HG03064 (cell line): ENCODE results near the gene ACACA.

Experiments
- ATAC-seq: cut with Tn5 transposase; IDR thresholded peaks from one replicate; pipeline ENCODE4 v1.9.1; 2021; ENCODE audit warnings: low read depth; ENCODE audit not compliant: unreplicated experiment

The ACACA gene

DNA sequence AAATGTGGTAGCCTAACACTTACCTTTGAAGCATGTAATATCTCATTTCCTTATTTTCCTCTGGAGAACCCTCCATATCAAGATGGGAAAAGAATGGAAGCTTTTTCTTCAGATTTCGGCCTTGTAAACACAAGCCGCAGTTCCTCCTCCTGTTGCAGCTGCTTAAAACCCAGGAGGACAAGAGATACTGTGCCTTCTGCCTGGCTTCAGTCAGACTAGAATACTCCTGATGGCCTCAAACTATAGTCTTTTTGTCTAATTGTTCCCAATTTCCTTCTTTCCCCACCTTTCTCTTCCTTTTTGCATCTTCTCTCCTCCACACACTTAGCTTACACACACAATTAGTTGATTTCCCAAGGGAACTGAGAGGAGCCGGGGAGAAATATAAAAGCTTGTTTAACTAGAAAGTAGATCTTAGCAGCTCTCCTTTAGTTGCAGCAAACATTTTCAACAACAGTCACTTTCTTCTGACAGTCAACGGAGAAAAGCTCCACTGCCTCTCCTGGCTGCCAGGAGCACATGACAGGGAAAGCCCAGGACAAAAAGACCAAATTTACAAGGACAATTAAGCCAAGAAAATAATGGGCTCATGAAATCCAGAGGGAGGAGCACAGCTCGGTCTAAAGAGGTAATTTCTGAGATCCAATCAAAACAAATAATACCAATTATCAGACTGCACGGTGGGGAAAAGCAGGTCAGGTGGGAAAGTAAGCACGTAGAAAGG is 107.2 kb downstream of the ACACA start:
- ATAC-seq = no peak

DNA sequence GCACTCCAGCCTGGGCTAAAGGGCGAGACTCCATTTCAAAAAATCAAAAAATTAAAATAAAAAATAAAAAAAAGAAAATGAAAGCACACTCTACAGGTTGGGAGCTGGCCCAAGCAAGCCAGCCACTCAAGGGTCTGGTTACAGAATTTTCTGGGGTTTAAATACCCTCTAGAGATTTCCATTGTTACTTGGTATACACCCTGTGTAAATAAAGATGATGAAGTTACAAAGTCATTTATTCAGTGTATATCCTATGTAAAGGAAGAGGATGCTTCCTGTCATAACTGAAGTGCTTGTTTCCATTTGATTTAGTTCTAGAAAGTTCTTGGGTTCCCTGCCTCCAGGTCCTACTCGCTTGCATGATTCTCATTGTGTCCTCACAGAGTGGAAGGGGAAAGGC is 110.7 kb downstream of the ACACA start:
- ATAC-seq = no peak

DNA sequence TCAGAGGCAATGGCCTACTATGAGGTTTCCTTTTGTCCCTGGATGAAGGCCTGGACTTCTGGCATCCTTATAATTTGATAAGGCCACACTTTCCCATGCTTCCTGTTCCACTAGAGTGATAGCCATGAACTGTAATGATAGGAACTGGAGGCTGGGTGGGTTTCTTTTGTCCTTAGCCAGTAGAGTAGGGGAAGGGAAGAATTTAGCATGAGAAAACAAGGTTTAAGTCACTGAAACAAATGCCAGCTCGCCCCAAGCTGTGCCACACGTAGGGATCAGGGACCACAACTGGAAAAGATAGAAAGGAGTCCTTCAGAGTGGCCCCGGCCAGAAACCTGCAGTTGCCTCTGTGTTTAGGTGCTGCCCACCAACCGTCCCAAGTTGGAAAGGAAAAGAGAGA is 111.7 kb downstream of the ACACA start:
- ATAC-seq = no peak

DNA sequence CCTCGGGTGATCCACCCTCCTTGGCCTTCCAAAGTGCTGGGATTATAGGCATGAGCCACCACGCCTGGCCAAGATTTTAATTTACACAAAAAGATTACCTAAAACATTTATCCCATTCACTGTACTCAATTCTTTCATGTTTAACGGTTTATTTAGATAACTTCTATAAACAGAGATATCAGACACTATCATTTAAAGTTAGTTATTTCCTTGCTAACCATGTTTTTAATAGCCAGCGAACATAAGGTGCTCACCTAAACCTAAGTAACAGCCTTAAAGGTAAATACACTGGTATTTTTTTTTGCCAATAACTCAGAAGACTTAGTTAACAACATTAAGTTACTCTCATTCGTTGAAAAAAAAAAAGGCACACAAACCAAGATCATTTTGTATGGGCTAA is 112.9 kb downstream of the ACACA start:
- no peak for ATAC-seq

DNA sequence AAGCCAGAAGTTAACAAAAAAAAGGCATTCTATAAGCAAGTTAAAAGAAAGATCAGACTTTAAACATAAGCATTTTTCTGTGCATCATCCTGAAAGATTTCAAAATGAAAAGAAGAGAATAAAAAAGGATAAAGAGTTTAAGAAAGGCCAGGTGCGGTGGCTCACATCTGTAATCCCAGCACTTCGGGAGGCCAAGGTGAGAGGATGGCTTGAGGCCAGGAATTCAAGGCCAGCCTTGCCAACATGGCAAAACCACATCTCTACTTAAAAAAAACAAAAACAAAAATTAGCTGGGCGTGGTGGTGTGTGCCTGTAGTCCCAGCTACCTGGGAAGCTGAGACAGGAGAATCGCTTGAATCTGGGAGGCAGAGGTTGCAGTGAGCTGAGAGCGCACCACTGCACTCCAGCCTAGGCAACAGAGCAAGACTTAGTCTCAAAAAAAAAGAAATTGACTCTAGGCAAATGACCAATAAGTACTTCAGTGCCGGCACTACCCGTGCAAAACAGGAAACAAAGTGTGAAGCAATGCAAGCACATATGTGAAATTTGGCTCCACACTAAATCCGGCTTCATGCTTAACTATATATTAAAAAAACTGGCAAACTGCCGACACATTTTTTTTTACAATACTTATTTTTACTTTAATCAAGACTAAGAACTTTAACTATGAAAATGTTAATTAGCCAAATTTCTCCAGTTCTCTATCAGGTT is 114.1 kb downstream of the ACACA start:
- no peak for ATAC-seq

DNA sequence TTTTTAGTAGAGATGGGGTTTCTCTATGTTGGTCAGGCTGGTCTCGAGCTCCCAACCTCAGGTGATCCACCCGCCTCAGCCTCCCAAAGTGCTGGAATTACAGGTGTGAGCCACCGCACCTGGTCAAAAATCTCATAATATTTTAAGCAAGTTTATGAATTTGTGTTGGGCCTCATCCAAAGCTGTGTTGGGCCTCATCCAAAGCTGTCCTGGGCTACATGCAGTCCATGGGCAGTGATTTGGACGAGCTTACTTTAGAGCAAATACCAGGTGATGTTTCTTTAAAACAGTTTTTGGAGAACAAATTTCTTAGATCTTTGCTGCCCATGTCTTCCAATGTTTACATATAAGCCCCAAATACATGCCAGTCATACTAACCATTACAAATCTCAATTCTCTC is 115.3 kb downstream of the ACACA start:
- no peak for ATAC-seq

DNA sequence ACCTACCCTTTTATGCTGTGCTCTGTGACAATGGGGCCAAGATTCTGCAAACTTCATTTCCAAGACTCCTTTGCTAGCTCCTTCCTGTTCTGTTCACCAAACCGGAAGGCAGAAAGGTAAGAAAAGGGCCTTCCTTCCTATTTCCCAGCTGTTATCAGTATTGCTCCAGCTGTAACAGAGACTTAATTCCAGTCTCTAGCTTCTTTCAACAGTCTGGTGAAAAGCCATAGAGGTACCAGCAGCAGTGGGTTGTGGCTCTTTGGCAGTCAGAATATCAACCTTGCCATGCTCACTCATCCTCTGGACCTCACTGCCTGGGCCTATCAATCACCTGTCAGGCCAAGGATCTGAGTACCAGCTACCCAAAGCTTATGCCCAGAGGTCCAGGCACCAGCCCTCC is 120.2 kb downstream of the ACACA start:
- no peak for ATAC-seq

DNA sequence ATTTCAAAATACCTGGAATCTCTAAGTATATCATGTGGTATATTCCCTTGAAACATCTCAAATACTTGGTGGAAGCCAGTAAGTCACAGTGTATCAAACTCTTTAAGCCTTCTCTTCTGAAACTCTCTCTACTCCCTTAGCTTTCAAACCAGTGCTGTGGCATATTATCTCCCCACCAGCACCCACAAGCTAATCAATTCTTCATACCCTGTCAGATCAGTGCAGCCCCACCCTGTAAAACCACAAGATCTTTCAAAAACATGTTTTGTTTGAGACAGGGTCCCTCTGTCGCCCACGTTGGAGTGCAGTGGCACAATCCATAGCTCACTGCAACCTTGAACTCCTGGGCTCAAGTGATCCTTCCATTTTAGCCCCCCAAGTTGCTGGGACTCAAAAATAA is 122.4 kb downstream of the ACACA start:
- no peak for ATAC-seq

DNA sequence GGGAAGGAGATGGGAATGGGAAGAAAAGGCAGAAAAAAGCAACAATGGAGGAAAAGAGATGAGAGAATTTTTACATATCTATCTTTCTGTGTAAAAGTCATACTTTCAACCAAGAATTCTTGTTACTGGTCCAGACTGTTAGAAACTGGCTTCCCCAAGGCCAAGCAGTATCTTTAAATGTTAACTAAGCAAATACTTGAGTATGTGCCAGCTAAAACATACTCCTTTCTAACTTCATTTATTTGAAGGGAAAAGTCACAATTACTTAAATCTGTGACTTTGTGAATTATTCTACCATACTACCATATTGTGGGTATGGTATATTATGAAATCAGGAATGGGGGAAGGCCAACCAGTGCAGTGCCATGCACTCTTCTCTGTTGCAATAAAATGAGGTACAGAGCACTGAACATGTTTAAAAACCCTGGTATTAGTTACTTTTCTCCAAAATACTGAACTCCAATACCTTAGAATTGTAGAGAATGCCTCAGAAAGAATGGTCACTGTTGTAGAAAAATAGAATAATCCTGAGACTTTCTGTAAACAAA is 123.1 kb downstream of the ACACA start:
- no peak for ATAC-seq

DNA sequence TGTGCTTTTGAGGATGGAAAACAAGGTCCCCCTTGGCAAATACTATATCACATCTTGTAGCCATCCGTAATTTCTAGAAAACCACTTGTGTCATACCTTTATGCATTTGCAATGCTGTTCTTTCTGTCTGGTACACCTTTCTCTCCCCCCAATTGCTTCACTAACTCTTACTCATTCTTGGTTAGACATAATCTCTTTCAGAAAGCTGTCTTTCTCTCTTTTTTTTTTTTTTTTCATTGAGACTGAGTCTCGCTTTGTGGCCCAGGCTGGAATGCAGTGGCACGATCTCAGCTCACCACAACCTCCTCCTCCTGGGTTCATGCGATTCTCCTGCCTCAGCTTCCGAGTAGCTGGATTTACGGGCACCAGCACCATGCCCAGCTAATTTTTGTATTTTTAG is 125.8 kb downstream of the ACACA start:
- ATAC-seq = no peak

DNA sequence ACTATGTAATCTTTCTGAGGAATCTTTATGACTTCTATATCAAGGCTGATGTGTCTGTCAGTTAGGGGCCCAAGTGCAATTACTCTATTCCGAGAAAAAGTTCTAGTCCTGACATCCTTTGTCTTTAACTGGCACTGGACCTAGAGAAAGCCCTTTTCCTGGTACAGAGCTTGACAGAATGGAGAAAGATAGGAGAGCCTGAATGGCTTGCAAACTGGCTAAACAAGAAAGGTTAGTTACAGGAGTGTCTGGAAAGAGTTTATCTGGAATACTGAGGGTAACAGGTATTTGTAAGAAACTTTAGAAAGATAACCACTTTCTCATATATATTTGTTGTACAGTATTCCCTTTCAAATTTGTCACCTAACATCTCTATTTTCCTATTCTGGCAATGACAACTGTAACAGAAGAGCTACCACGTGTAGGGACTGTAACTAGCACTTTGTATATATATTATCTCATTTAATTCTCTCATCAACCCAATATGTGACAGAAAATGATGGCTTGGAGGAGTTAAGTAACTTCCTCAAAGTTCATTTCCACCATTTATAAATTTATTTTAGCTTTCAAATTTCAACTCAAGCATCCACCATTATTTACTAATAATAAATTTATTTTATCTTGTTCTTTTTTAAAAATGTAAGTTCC is 128.3 kb downstream of the ACACA start:
- ATAC-seq = no peak

DNA sequence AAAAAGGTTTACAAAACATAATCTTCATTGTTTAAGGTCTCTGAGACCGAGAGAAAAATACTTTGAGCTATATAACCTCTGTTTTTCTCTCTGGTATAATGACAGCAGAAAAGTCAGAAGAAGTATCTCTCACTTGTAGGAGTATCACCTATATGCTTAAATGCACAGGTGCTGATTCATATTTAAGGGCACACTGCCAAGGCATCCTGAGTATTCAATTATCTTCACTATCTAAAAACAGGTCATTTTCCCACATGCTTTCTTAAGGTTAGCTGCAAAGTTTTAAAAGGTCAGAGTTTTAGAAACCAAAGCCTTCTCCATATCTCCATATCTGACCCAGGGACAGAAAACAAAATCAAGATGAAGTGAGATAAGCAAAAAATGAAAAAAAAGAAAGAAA is 130.2 kb downstream of the ACACA start:
- ATAC-seq = no peak

DNA sequence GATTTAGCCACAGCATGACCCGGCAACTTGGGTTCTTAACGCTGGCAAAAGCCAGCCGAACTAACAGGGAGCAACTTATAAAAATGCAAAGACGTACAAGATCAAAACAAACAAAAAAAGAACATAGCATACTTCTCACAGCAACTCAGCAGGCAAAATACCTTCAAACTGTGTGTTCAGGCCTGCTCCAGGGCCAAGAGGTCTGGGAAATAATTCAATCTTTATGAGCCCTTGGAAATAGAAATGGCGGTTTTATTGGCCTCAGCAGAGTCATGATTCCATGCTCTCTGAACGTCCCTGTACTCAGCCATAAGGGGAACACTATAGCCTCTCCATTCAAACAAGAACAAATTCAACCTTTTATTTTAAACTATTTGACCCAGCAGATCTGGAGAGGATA is 132.2 kb downstream of the ACACA start:
- ATAC-seq = no peak

DNA sequence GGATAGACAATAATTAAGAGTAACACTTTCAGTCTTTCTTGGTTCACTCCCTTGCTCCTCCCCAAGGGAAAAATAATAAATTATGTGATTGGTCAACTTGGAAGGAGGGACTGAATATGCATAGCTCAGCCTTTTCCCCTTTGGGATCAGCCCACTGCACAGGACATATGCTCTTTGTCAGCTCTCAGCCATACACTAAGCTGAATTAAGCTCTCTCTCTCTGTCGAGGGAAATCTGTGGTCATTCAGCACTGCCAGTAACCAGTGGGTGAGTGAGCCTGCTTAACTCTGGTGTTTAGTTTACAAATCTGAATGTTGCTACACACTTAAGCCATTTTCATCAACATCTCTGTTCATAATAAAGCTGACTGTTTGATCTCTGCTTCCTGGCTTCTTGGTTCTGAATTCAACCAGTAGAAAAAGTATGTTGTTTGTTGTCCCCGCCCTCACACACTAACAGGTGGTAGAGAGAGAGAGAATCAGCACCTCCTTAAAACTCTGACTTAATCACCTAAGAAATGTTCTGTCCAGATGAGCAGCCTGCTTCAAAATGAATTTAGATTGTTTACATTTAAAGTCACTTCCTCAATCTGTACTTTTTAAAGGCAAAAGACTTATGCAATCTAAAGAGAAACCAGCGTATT is 133.1 kb downstream of the ACACA start:
- ATAC-seq = no peak

DNA sequence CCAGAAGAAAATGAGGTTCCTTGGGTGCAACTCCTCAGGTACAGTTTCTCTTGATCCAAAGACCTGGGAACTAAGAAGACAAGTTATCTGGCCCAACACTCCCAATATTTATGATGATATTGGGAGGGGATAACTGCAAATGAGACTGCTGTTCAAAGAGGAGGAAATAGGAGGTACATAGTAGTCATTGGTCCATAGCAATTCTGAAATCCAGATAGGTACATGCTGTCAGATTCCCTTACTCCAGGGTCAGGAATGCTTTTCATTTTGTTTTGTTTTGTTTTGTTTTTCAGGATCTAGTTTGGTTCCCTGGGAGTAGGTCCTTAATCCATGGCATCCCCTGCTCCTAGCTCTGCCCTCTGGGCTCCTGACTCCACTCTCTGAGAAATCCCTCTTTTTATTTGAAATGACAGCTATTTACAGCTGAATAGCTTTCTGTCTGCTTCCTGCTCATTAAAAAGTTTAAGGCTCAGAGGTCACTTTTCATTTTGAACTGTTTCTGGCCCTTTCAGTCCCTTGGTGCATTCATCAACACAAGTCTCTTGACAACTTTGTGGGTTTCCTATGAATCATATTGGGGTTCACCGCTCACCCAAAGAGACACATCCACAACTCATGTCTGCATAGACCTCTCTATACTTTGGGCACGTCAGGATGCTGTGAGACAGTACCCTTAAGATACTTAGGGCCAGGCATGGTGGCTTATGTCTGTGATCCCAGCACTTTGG is 141.0 kb downstream of the ACACA start:
- ATAC-seq = no peak

DNA sequence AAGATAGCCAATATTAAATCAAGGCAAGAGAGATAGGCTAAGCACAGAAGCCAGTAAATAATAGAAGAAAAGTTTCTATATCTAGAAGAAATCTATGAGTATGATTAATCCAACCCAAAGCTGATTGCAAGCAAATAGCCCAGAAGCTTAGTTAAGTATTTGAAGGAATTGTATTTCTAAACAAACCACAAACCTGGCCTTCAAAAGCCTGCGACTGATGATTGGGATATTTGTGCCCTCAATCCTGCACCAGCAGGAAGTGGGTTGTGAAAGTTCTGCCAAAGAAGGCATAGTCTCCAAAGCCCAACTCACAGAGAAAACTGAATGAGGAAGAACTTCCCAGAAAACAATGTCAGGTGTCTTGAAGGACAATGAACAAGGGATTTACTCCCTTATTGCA is 145.3 kb downstream of the ACACA start:
- ATAC-seq = no peak

DNA sequence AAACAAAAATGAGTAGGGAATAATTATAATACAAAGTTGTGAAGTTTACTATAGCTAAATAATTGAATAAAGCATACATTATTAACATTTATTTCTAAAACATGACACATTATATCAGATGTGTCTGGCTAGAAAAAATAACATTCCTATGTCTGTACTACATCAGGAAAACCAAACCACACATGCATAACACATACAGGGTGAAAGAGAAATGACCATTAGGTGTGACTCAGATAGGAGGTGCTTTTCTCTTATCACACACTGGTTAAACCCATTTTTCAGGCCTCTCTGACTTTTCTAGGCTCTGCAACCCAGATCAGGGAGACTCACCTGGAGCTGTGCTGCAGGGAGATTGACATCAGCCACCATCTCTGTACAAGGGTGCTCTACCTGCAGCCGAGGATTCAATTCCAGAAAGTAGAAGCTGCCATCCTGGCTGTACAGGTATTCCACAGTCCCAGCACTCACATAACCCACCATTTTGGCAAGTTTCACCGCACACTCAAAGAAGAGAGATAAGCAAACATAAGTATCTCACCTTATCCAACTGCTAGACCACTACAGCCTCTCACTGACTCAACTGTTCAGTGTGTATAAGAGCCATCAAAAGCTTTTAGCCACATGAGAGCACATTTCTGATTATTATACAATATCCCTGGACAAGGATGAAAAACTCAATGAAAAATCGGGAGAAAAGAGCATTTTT is 147.5 kb downstream of the ACACA start:
- no peak for ATAC-seq

DNA sequence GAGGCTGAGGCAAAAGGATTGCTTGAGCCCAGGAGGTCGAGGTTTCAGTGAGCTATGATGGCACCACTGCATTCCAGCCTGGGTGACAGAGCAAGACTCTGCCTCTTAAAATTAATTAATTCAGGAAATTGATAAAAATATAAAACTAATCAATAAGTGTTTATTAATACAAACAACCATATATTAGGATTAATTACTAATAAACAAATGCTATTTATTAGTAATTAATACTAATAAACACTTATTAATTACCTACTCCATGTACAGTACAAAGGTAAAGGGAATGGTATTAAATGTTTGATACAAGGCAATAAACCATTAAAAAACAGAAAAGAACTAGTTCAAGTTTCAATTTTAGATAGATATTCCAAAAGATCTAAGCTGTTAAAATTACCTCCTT is 150.0 kb downstream of the ACACA start:
- no peak for ATAC-seq

DNA sequence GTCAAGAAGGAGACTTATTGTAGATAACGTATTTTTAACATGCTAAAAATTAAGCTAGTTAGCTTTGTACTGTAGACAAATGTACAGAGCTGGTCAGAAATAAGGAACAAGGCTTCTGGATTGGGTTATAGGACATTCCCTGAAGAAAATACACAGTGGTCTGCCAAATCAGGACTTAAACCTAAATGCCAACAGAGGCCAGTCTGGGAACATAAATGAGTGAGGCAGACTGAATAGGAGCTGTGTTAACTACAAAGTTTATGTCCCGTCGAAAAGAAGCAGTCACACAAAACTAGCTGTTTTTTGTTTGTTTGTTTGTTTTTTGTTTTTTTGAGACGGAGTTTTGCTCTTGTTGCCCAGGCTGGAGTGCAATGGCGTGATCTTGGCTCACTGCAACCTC is 151.2 kb downstream of the ACACA start:
- ATAC-seq = no peak

DNA sequence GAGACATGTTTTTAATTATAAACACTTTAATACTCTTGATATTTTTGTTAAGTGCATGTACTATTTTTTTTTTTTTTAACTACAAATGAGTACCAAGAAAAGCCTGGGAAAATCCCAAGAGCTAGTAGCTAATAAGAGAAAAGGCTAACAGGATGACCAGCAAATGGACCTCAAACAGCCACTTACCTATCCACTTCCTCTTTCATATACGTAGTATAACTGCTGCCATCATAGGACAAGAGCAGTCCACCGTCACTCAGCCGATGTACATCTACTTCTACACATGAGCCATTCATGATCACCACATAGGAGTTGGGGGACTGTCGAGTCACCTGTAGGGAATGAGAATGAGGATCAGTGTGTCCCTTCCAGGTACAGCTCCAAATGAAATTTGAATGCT is 158.8 kb downstream of the ACACA start:
- no peak for ATAC-seq
